ENCODE data around the gene CYP2E1. TPM values are rescaled to one million over a fixed set of nuclear protein-coding genes. Genes with fewer than 3 reads are reported as not detected.
A peak's percentile ranks its signal among the peaks of the same experiment; 100 is the strongest.

The CYP2E1 gene
- total and polyA plus RNA-seq, 2 donors from 2014 or later = 2.9 to 3.4 TPM

GRCh38 chr10:133528845-133529575 lies 1.8 kb downstream of the CYP2E1 start:
- Histone ChIP-seq H3K27ac (ENCODE audit: low read depth in 2 of 2, low read length in 2 of 2) (no peak overlapping the region), H3K27me3 (ENCODE audit: control insufficient read depth, insufficient read depth, low read length) (peaks cover 14% of the 10 kb centered on the region), H3K36me3 (ENCODE audit: control insufficient read depth in 2 of 3, insufficient read depth in 3 of 3, low read length in 3 of 3) (no peaks in the 10 kb centered on the region), H3K4me3 (ENCODE audit: low read length in 3 of 3) (no peak overlapping the region), H3K9ac (ENCODE audit: low read length in 3 of 3) (no peak overlapping the region), H3K4me1 (ENCODE audit: control insufficient read depth in 2 of 3, insufficient read depth in 2 of 3, low read depth in 1 of 3, low read length in 3 of 3) (no peaks in the 10 kb centered on the region), H3K9me3 (ENCODE audit: control insufficient read depth in 2 of 3, insufficient read depth in 1 of 3, low read length in 3 of 3) (peaks cover 0 to 3% (median 0%) of the 10 kb centered on the region in 3 donors)
- intact Hi-C loops (cut with DNase I) = no loop called here
- TF ChIP-seq CTCF (IDR thresholded peaks at IDR 0.05; ENCODE audit: borderline replicate concordance, extremely low read depth, insufficient read depth) = no peak
- no peak for FAIRE-seq
- DNase-seq = peak in 2 of 5 donors; percentile 11 to 68

GRCh38 chr10:133529576-133529946 lies 2.4 kb downstream of the CYP2E1 start:
- H3K27ac ChIP-seq (ENCODE audit: low read depth in 2 of 2, low read length in 2 of 2) = no peak overlapping the region
- DNase-seq (no peak), FAIRE-seq (no peak)
- intact Hi-C loops (cut with DNase I) = no loop called here
- H3K36me3 ChIP-seq (ENCODE audit: control insufficient read depth in 2 of 3, insufficient read depth in 3 of 3, low read length in 3 of 3) = no peaks in the 10 kb centered on the region
- H3K9ac ChIP-seq (ENCODE audit: low read length in 3 of 3) = no peak overlapping the region
- no peaks in the 10 kb centered on the region for H3K9me3 ChIP-seq (ENCODE audit: control insufficient read depth in 2 of 3, insufficient read depth in 1 of 3, low read length in 3 of 3)
- peaks cover 14% of the 10 kb centered on the region for H3K27me3 ChIP-seq (ENCODE audit: control insufficient read depth, insufficient read depth, low read length)
- no peak for TF ChIP-seq CTCF (IDR thresholded peaks at IDR 0.05; ENCODE audit: borderline replicate concordance, extremely low read depth, insufficient read depth)
- H3K4me3 ChIP-seq (ENCODE audit: low read length in 3 of 3) = no peak overlapping the region
- H3K4me1 ChIP-seq (ENCODE audit: control insufficient read depth in 2 of 3, insufficient read depth in 2 of 3, low read depth in 1 of 3, low read length in 3 of 3) = no peaks in the 10 kb centered on the region

GRCh38 chr10:133530506-133530905 lies 3.3 kb downstream of the CYP2E1 start:
- no peaks in the 10 kb centered on the region for H3K9me3 ChIP-seq (ENCODE audit: control insufficient read depth in 2 of 3, insufficient read depth in 1 of 3, low read length in 3 of 3)
- DNase-seq (peak in 1 of 5 donors; percentile 48), FAIRE-seq (no peak)
- no peak overlapping the region for H3K4me3 ChIP-seq (ENCODE audit: low read length in 3 of 3)
- no peak overlapping the region for H3K27ac ChIP-seq (ENCODE audit: low read depth in 2 of 2, low read length in 2 of 2)
- no peak overlapping the region for H3K9ac ChIP-seq (ENCODE audit: low read length in 3 of 3)
- intact Hi-C loops (cut with DNase I) = no loop called here
- no peaks in the 10 kb centered on the region for H3K36me3 ChIP-seq (ENCODE audit: control insufficient read depth in 2 of 3, insufficient read depth in 3 of 3, low read length in 3 of 3)
- no peak for TF ChIP-seq CTCF (IDR thresholded peaks at IDR 0.05; ENCODE audit: borderline replicate concordance, extremely low read depth, insufficient read depth)
- peaks cover 14% of the 10 kb centered on the region for H3K27me3 ChIP-seq (ENCODE audit: control insufficient read depth, insufficient read depth, low read length)
- H3K4me1 ChIP-seq (ENCODE audit: control insufficient read depth in 2 of 3, insufficient read depth in 2 of 3, low read depth in 1 of 3, low read length in 3 of 3) = no peaks in the 10 kb centered on the region

All from kidney (tissue), 14 donors.